Posterior cingulate gyrus (tissue), 11 donors: ENCODE data around the gene CAPG.
"Not testable (repeated sequence)": the region's sequence is repeated elsewhere in the genome, so short reads cannot be mapped to it uniquely, and the experiment has no call there.

Experiments used
- DNase-seq, 10 donors: peaks; one replicate each; pipeline versions ENCODE4 v3.0.0 to v3.0.0-alpha.2; 2020 to 2021; ENCODE audit warnings: mixed read lengths in 3 of 10
- intact Hi-C: fragments of 100-400 bp; cut with DNase I; formaldehyde crosslinking; loops from one replicate; pipeline ENCODE4 v1.15.1; 2023

The CAPG gene

GRCh38 chr2:85439569-85439968 is 29.4 kb upstream of the CAPG start:
- intact Hi-C loops, DNase-seq: not testable (repeated sequence)

DNA sequence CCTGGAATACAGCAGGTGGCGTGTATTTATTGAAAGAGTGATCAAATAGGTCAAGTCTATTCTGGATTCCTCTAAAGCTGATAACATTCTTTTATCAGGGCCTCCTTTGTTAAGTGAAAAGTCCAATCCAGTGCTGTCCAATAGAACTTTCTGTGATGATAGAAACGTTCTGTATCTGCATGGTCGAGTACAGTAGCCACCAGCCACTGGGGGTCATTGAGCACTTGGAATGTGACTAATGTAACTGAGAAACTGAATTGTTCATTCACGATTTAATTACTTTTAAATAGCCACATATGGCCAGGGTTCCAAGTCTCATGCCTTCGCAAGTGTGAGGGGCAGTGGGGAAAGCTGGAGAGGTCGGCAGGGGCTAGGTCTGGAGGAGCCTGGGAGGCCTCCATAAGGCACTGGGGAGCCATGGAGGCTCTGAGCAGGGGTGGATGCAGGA is 28.9 kb upstream of the CAPG start:
- intact Hi-C loops = no loop called here
- DNase-seq = no peak

- peak in 2 of 10 donors; percentile 47 to 90 for DNase-seq
- intact Hi-C loops = no loop called here
These were observed 28.2 kb upstream of the CAPG start for GRCh38 chr2:85438201-85439024.

DNA sequence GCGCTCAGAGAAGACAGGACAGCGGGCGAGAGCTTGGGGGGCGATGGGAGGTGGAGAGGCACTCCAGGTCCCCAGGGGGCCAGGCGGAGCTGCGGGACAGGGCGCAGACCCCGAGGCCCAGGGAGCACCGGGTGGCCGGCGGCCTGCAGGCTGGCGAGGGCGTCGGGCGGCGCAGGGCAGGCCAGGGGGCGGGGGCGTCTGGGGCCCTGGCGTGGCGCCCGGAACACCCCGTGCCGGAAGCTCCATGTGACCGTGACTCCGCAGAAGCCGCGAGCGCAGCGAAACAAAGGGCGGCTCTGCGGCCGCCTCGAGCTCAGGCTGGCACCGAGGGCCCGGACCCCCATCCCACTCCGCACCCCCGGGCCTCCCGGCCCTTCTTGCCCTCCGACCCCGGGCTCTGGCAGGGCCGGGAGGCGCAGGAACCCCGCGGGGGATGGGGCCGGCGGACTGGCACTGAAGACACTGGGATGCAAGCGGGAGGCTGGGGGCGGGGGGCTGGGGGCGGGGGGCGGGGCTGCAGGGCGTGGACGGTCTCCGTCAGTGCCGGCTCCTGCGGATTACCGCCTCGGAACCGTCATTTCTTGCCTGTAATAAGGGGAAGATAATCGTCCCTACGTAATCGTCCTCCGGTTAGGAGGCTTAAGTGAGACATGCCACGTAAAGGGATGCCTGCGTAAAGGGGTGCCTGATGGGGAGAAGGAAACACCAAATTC is 27.5 kb upstream of the CAPG start:
- intact Hi-C loops = loop anchor here (2.0 kb wide), 1 partner anchor 101 kb away; the partner anchor contains the start of gene MAT2A
- DNase-seq = peak; percentile 76 to 98 (median 88)

GRCh38 chr2:85436836-85437487 is 26.8 kb upstream of the CAPG start:
- intact Hi-C loops = loop anchor here (2.0 kb wide), 1 partner anchor 102 kb away; the partner anchor contains the start of gene MAT2A
- DNase-seq = peak in 2 of 10 donors; percentile 29 to 32

DNA sequence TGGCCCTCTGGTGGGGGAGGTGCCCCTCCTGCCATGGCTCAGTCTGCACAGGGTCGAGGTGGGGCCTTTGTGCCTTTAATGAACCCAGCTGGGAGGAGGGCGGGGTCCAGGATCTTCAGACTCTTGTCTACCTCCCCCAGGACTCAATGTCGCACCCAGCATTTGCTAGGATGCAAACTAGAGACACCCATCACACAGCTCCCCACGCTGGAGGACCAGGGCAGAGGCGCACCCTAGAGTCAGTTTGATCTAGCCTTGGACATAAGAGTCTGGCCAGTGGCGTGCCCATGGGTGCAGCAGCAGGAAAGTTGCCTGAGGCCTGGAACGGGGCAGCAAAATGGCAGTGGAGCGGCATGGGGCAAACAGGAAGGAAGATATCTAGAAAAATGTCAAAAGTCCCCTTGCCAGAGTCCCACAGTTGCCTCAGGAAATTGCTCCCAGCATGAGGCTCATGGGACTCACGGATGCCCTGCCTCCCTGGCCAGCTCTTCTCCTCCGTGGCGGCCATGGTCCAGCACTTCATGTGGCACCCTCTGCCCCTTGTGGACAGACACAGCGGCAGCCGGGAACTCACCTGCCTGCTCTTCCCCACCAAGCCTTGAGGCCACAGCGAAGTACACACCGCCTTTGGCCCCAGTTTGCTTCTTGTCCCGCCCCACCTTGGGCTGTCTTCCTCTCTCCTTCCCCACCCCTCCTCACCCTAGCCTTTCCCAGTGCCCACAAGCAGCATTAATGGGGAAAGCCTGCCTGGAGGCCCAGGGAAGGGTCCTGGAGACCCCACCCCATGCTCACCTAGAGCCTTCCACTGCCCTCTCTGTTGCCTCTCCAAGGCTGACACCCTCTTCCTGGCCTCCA is 26.0 kb upstream of the CAPG start:
- intact Hi-C loops = loop anchor here (2.0 kb wide), 1 partner anchor 103 kb away; the partner anchor contains the start of gene MAT2A
- peak in 1 of 10 donors; percentile 81 for DNase-seq

DNA sequence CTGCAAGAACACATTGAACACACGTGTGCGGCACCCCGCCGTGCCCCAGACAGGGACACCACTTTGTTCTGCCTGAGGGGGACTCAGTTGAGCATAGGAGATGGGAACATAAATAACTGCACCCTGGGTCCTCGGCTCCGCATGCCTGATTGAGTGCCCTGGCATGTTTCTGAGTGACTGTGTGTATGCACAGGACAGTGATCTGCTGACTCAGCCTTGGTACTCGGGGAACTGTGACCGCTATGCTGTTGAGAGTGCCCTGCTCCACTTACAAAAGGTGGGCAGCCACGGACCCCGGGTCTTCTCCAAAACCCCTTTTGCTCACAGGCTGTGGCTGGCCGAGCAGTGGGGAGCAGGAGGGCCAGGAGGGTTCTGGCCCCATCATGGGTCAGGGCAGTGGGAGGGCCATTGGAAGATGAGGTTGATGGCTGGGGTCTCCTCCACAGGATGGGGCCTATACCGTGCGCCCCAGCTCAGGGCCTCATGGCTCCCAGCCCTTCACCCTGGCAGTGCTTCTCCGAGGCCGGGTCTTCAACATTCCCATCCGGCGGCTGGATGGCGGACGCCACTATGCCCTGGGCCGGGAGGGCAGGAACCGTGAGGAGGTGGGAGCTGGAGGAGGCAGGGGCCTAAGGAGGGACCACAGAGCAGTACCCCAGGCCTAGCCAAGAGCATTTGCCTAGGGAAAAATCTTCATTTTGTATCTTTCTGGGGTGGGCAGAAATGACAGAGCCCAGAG is 25.2 kb upstream of the CAPG start:
- DNase-seq = peak in 3 of 10 donors; percentile 48 to 87 (median 51)
- intact Hi-C loops = no loop called here

DNA sequence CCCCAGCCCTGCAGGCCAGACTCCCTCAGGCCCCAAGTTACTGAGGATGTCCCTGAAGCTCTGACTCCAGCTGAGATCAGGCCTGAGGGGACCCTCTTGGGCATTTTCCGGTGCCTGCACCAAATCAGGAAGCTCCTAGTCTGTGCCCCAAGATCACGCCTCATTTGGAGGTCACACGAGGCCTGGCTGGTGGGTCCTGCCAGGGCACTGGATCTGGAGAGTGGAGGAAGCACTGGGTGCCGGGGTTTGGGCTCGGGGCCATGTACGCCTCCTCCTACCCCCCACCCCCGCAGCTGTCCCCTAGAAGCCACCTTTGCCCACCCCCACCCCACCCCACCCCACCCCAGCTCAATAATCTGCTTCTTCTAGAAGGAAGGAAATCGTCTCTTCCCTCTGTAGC is 24.5 kb upstream of the CAPG start:
- intact Hi-C loops = no loop called here
- no peak for DNase-seq

DNA sequence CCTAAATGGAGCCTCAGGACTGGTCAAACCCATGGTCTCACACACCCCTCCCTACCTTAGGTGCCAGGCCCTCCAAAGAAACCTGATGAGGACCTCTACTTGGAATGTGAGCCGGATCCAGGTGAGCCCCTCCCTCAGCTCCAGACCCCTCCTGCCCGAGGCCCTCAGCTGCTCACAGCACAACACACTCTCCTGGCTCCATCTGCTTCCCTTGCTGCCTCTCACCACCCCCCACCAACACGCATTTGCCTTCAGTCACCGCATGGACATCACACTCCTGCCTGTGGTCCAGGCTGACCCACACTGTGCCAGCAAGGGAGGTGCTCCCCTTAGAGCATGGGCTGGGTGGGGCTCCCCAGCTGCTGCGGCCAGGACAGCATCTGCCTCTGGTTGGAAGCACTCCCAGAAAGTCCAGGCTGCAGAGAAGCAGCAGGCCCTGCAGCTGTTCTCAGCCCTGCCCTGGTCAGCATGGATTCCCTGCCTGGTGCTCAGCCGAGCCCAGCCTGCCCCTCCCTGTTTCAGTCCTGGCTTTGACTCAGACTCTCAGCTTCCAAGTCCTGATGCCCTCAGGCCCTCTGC is 23.4 kb upstream of the CAPG start:
- DNase-seq = peak; percentile 79 to 99 (median 88)
- intact Hi-C loops = no loop called here

GRCh38 chr2:85431570-85432205 is 21.5 kb upstream of the CAPG start:
- DNase-seq = peak in 4 of 10 donors; percentile 30 to 88 (median 66)
- intact Hi-C loops = no loop called here

- intact Hi-C loops = no loop called here
- DNase-seq = peak; percentile 75 to 98 (median 90)
These were observed 20.8 kb upstream of the CAPG start for GRCh38 chr2:85430752-85431569.

GRCh38 chr2:85429924-85430289 is 19.7 kb upstream of the CAPG start:
- intact Hi-C loops = no loop called here
- DNase-seq = no peak

- peak in 2 of 10 donors; percentile 35 to 81 for DNase-seq
- intact Hi-C loops = no loop called here
These were observed 19.2 kb upstream of the CAPG start for GRCh38 chr2:85429213-85429923.

GRCh38 chr2:85428343-85428881 is 18.2 kb upstream of the CAPG start:
- peak in 1 of 10 donors; percentile 6 for DNase-seq
- intact Hi-C loops = no loop called here

- DNase-seq = peak in 1 of 10 donors; percentile 50
- intact Hi-C loops = no loop called here
These were observed 17.2 kb upstream of the CAPG start for GRCh38 chr2:85427300-85427835.

DNA sequence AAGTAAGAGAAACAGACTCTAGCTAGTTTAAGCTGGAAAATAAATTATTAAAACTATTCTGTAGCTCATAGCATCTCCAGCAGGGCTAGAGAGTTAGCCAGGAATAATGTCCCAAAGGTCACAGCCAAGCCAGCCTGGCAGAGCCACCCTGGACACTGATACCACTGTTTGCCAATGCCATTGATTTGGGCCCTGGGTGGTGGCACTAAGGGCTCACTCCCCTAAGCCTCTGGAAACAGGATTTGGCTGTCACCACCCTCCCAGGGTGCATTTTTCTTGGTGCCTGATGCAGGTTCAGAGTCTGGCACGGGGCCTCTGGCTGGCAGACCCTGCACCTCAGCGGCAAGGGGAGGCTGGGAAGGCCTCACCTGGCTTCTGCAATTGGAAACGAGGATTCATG is 15.4 kb upstream of the CAPG start:
- peak in 1 of 10 donors; percentile 8 for DNase-seq
- intact Hi-C loops = no loop called here
